OCI-LY7 (cell line): ENCODE data around the gene ABL2. TPM values are rescaled to one million over a fixed set of nuclear protein-coding genes. Genes with fewer than 3 reads are reported as not detected.

Source experiments
- BruUV-seq: library from RNA; stranded (reverse); fragments of 400-500 nt; replicated peaks from 2 replicates; lab custom pipeline; 2021; lab: Mats Ljungman, UMichigan
- CTCF ChIA-PET: fragments of 300-600 bp; sonication (Branson Sonifier 250); formaldehyde crosslinking; loops from one replicate; lab custom pipeline; 2022; ENCODE audit warnings: antibody characterized with exemption; ENCODE audit not compliant: unreplicated experiment; lab: Charles Lee
- POLR2A ChIA-PET: fragments of 300-600 bp; sonication (Branson Sonifier 250); formaldehyde crosslinking; loops from one replicate; lab custom pipeline; 2022; ENCODE audit warnings: antibody characterized with exemption; lab: Charles Lee
- DNase-seq: peaks from one replicate; pipeline ENCODE4 v3.0.0-alpha.2; 2015; ENCODE audit warnings: low spot score
- H2AFZ ChIP-seq: fragments of 200-600 bp; sonication (generic), shearing (Covaris generic); 2 replicates; pipeline ENCODE4 v1.6.1; 2014; ENCODE audit warnings: mild to moderate bottlenecking, antibody characterized with exemption, low read length, moderate library complexity
- H3K27ac ChIP-seq: fragments of 200-600 bp; sonication (generic); 2 replicates; pipeline ENCODE4 v1.5.1; 2014; ENCODE audit warnings: mixed run types, low read depth, mild to moderate bottlenecking, moderate library complexity, low read length, inconsistent platforms; ENCODE audit not compliant: poor library complexity, severe bottlenecking
- H3K36me3 ChIP-seq: fragments of 200-600 bp; sonication (generic); 2 replicates; pipeline ENCODE4 v1.6.1; 2014; ENCODE audit warnings: mild to moderate bottlenecking, antibody characterized with exemption, low read length, moderate library complexity, mixed read lengths; ENCODE audit not compliant: insufficient read depth
- H3K4me1 ChIP-seq: fragments of 200-600 bp; sonication (generic); 2 replicates; pipeline ENCODE4 v1.5.1; 2014; ENCODE audit warnings: mild to moderate bottlenecking, low read length; ENCODE audit not compliant: insufficient read depth, poor library complexity, severe bottlenecking
- H3K4me2 ChIP-seq: fragments of 200-600 bp; sonication (generic); 2 replicates; pipeline ENCODE4 v1.6.1; 2014; ENCODE audit warnings: mild to moderate bottlenecking, low read length
- H3K4me3 ChIP-seq: fragments of 200-600 bp; sonication (generic); 2 replicates; pipeline ENCODE4 v1.5.1; 2014; ENCODE audit warnings: mild to moderate bottlenecking, low read depth, low read length; ENCODE audit not compliant: poor library complexity, severe bottlenecking
- H3K79me2 ChIP-seq: fragments of 200-600 bp; sonication (generic); 2 replicates; pipeline ENCODE4 v1.6.1; 2016; ENCODE audit warnings: low read depth, mild to moderate bottlenecking, low read length, moderate library complexity, mixed read lengths; ENCODE audit not compliant: insufficient read depth
- H3K9me2 ChIP-seq: fragments of 200-600 bp; sonication (generic); 2 replicates; pipeline ENCODE4 v1.6.1; 2016; ENCODE audit warnings: mild to moderate bottlenecking, low read length, mixed read lengths; ENCODE audit not compliant: insufficient read depth
- H3K9me3 ChIP-seq: fragments of 200-600 bp; sonication (generic); 2 replicates; pipeline ENCODE4 v1.6.1; 2014; ENCODE audit warnings: mild to moderate bottlenecking, mixed run types, low read length, mixed read lengths
- H4K20me1 ChIP-seq: fragments of 200-600 bp; sonication (generic); 2 replicates; pipeline ENCODE4 v1.6.1; 2014; ENCODE audit warnings: mild to moderate bottlenecking, antibody characterized with exemption, low read length, moderate library complexity, mixed read lengths; ENCODE audit not compliant: insufficient read depth
- CTCF ChIP-seq: fragments of 200-600 bp; sonication (generic); conservative IDR thresholded peaks from 2 replicates; pipeline ENCODE4 v1.5.1; 2014; ENCODE audit warnings: mild to moderate bottlenecking, antibody characterized with exemption, low read length, moderate library complexity, mixed read lengths
- EZH2phosphoT487 ChIP-seq: fragments of 200-600 bp; sonication (generic); IDR thresholded peaks from 2 replicates; pipeline ENCODE4 v1.6.1; 2018; ENCODE audit warnings: low read depth, borderline replicate concordance, mild to moderate bottlenecking, mixed run types, antibody characterized with exemption, low read length, moderate library complexity, mixed read lengths
- intact Hi-C: fragments of 100-400 bp; cut with micrococcal nuclease; formaldehyde crosslinking; loops from one replicate; pipeline ENCODE4 v1.10.0; 2022; ENCODE audit not compliant: unreplicated experiment
- total RNA-seq, 2 experiments: library from RNA; depleted of rRNA in 1 of 2; stranded (reverse); fragments of >200 nt in 1 of 2; shearing (Covaris generic) in 1 of 2; gene quantifications; 2 replicates each; pipeline ENCODE4 v1.2.3, GENCODE V29; 2014 to 2022

Gene ABL2
- total RNA-seq, 2 experiments from 2014 or later: 7.3 to 14.9 TPM

- BruUV-seq: no TSS peak
- CTCF ChIA-PET: no interaction called here
- H4K20me1 ChIP-seq: no peaks in the 10 kb centered on the region
Measured at GRCh38 chr1:179155615-179156014, 73.9 kb downstream of the ABL2 start.

GRCh38 chr1:179154437-179154836 lies 75.0 kb downstream of the ABL2 start:
- no TSS peak for BruUV-seq
- H3K4me2 ChIP-seq: no peak overlapping the region
- no peaks in the 10 kb centered on the region; the same call in 1 of the 2 replicates for H3K9me3 ChIP-seq
- H3K4me1 ChIP-seq: peaks cover 23% of the 10 kb centered on the region
- POLR2A ChIA-PET: interaction anchor here (0.7 to 1.0 kb wide), 2 partner anchors 21 to 90 kb away, joined by 3 to 4 read pairs; no protein-coding TSS in a partner anchor
- H3K4me3 ChIP-seq: no peak overlapping the region
- TF ChIP-seq CTCF (no peak), EZH2phosphoT487 (no peak)
- H3K79me2 ChIP-seq: peaks cover 8% of the 10 kb centered on the region; the same call in 1 of the 2 replicates
- H2AFZ ChIP-seq: no peak overlapping the region
- H3K27ac ChIP-seq: no peak overlapping the region
- no peaks in the 10 kb centered on the region for H4K20me1 ChIP-seq
- intact Hi-C loops: no loop called here
- no peaks in the 10 kb centered on the region for H3K9me2 ChIP-seq
- CTCF ChIA-PET: interaction anchor here (1.1 kb wide), 1 partner anchor 62 kb away, joined by 4 read pairs; no protein-coding TSS in a partner anchor
- DNase-seq: no peak
- no peaks in the 10 kb centered on the region; the same call in 1 of the 2 replicates for H3K36me3 ChIP-seq

More at GRCh38 chr1:179155615-179156014, 73.9 kb downstream of the ABL2 start:
- Histone ChIP-seq H3K9me3 (no peaks in the 10 kb centered on the region), H2AFZ (no peak overlapping the region), H3K4me2 (no peak overlapping the region), H3K27ac (no peak overlapping the region), H3K4me3 (no peak overlapping the region), H3K9me2 (no peaks in the 10 kb centered on the region), H3K4me1 (peaks cover 23% of the 10 kb centered on the region), H3K79me2 (peaks cover 8% of the 10 kb centered on the region; the same call in 1 of the 2 replicates), H3K36me3 (no peaks in the 10 kb centered on the region)
- intact Hi-C loops: no loop called here
- POLR2A ChIA-PET: interaction anchor here (0.8 to 1.1 kb wide), 3 partner anchors 18 to 27 kb away, joined by 3 to 5 read pairs (median 4); no protein-coding TSS in a partner anchor
- no peak for DNase-seq
- TF ChIP-seq EZH2phosphoT487: no peak
- TF ChIP-seq CTCF: no peak

- peaks cover 8% of the 10 kb centered on the region; the same call in 1 of the 2 replicates for H3K79me2 ChIP-seq
- no peaks in the 10 kb centered on the region for H4K20me1 ChIP-seq
- peaks cover 3% of the 10 kb centered on the region; the same call in 1 of the 2 replicates for H3K36me3 ChIP-seq
- BruUV-seq: no TSS peak
- POLR2A ChIA-PET: interaction anchor here (0.7 kb wide), 1 partner anchor 301 kb away, joined by 3 read pairs; no protein-coding TSS in a partner anchor
- H3K4me3 ChIP-seq: no peak overlapping the region
- H3K4me1 ChIP-seq: peaks cover 23% of the 10 kb centered on the region
- TF ChIP-seq CTCF (no peak), EZH2phosphoT487 (no peak)
- DNase-seq: no peak
- H3K4me2 ChIP-seq: no peak overlapping the region
- no peaks in the 10 kb centered on the region; the same call in 1 of the 2 replicates for H3K9me3 ChIP-seq
- H3K9me2 ChIP-seq: no peaks in the 10 kb centered on the region
- no peak overlapping the region for H2AFZ ChIP-seq
- H3K27ac ChIP-seq: no peak overlapping the region
- CTCF ChIA-PET: no interaction called here
- intact Hi-C loops: no loop called here
Measured at GRCh38 chr1:179153217-179153616, 76.3 kb downstream of the ABL2 start.
